Body of pancreas (tissue), 4 donors: ENCODE data around the gene UFD1.

ENCODE experiments used
- POLR2A ChIP-seq, 3 donors: fragments of 450-650 bp; IDR thresholded peaks; one replicate each; pipeline ENCODE4 v1.6.1; 2016; ENCODE audit warnings: antibody characterized with exemption in 3 of 3, mild to moderate bottlenecking in 2 of 3
- TF ChIP-seq, protein P1 (sequence below), 7 experiments: fragments of 450-650 bp in 4 of 7; fragments of 200-600 bp in 3 of 7; sonication (generic) in 3 of 7; IDR thresholded peaks; one replicate each; pipeline ENCODE4 v1.5.1; 2016 to 2019; ENCODE audit warnings: antibody characterized with exemption in 7 of 7

DNA sequence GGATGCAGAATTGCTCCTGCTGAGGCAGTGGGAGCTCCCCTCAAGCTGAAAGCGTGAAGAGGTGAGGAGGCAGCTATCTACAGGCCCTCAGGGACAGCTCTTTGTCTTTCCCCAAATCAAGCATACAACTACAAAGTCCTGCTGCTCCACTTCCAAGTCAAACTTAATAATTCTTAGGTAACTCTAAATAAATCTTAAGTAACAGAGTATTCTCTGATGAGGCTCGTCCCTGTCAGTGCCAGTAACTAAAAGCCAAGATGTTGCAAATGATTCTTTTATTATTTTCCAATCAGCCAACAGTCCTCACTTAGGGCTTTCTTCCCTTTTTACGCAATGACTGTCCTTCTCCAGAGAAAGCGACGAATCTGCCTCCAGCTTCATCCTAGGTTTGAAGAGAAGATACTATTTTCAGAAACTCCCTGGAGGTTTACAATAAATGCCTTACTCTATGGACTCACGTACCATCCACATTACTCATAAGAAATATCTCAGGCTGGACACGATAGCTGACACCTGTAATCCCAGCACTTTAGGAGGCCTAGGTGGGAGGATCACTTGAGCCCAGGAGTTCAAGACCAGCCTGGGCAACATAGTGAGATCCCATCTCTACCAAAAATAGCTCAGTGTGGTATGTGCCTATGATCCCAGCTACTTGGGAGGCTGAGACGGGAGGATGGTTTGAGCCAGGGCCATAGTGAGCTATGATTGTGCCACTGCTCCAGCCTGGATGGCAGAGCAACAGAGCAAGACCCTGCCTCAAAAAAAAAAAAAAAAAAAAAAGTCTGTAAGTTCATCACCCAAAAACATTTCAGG is 28.4 kb downstream of the UFD1 start:
- TF ChIP-seq, protein P1, sequence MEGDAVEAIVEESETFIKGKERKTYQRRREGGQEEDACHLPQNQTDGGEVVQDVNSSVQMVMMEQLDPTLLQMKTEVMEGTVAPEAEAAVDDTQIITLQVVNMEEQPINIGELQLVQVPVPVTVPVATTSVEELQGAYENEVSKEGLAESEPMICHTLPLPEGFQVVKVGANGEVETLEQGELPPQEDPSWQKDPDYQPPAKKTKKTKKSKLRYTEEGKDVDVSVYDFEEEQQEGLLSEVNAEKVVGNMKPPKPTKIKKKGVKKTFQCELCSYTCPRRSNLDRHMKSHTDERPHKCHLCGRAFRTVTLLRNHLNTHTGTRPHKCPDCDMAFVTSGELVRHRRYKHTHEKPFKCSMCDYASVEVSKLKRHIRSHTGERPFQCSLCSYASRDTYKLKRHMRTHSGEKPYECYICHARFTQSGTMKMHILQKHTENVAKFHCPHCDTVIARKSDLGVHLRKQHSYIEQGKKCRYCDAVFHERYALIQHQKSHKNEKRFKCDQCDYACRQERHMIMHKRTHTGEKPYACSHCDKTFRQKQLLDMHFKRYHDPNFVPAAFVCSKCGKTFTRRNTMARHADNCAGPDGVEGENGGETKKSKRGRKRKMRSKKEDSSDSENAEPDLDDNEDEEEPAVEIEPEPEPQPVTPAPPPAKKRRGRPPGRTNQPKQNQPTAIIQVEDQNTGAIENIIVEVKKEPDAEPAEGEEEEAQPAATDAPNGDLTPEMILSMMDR (IDR thresholded peaks at IDR 0.05): no peak
- TF ChIP-seq POLR2A (IDR thresholded peaks at IDR 0.05): no peak
